Measurements from ENCODE around the gene PGGHG. TPM values are rescaled to one million over a fixed set of nuclear protein-coding genes. Genes with fewer than 3 reads are reported as not detected.
"Not testable (repeated sequence)": the region's sequence is repeated elsewhere in the genome, so short reads cannot be mapped to it uniquely, and the experiment has no call there.

The PGGHG gene
- polyA plus RNA-seq, 3 donors = 21.5 to 27.7 (median 22.2) TPM

DNA sequence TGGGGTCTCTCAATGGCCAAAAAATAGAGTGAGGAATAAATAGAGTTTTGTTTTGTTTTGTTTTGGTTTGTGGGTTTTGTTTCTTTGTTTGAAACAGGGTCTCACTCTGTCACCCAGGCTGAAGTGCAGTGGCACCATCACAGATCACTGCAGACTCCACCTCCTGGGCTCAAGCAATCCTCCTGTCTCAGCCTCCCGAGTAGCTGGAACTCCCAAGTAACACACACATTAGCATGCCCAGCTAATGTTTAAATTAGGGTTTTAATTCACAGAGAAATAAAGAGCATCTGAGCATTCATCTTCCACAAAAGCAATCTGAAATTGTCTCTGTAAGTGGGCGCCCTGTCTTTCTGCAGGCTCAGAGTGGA is 40.9 kb downstream of the PGGHG start:
- no peak for DNase-seq

DNA sequence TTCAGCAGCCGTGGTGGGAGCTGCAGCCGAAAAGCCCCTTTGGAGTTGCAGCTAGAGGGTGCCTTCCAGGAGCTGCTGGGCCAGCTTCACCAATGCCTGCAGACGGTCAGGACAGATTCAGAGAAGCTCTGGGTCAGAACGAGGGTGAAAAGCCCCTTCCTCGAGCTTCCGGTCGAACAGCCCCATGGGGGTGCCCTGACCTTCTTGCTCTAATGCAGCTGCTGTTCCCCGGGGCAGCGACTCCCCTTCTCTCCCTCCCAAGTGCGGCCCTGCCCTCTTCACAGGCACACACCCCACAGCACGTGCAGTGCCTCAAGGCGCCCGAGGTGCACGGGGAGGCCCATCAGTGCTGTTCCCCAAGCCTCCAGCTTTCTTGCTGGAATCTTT is 41.4 kb downstream of the PGGHG start:
- DNase-seq = no peak

DNA sequence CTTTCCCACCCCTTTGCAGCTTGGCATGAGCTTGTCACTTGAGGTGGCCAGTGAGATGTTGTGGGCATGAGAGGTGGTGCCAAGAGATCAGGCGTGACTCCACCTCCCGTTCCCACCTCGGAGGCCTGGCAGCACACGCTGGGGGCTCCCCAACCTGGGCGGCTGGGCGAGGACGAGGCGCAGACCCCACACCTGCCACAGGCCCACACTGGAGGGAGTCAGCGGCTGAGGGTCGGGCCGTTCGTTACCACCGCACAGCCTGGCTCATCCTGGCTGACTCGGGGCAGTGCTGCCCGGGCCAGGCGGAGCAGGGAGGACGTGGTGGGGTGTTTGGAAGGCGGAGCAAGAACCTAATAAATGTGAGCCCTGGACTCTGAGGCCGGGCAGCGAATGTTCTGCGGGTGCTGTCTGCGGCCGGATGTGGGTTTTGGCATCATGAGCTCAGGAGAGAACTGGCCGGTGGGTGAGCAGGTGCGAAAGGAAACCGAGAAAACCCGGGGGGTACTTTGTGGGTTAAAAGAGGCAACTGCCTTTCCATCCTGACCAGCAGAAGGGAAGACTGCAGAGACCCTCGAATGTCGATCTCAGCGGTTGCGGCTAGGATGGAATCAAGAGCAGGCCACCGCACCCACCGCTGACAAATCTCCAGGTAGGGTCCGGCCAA is 41.9 kb downstream of the PGGHG start:
- no peak for DNase-seq

DNA sequence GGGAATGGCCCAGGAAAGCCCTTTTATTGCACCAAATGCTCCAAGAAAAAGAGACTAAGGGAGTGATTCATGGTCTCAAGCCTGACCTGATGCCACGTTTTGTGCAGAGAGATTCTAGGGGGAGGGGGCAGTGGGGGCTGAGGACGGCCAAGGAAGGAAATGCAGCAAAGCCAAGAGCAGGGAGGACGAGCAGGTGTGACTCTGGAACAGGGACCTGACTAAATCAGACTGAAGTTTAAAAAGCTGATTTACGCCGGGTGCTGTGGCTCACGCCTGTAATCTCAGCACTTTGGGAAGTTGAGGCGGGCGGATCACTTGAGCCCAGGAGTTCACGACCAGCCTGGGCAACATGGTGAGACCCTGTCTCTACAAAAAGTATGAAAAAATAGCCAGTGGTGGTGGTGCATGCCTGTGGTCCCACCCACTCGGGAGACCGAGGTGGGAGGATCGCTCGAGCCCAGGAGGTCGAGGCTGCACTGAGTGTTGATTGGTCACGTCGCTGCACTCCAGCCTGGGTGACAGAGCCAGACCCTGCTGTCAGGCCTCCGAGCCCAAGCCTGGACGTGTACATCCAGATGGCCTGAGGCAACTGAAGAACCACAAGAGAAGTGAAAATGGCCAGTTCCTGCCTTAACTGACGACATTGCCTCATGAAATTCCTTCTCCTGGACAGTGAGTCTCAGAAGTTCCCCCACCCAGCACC is 42.6 kb downstream of the PGGHG start:
- DNase-seq = no peak

DNA sequence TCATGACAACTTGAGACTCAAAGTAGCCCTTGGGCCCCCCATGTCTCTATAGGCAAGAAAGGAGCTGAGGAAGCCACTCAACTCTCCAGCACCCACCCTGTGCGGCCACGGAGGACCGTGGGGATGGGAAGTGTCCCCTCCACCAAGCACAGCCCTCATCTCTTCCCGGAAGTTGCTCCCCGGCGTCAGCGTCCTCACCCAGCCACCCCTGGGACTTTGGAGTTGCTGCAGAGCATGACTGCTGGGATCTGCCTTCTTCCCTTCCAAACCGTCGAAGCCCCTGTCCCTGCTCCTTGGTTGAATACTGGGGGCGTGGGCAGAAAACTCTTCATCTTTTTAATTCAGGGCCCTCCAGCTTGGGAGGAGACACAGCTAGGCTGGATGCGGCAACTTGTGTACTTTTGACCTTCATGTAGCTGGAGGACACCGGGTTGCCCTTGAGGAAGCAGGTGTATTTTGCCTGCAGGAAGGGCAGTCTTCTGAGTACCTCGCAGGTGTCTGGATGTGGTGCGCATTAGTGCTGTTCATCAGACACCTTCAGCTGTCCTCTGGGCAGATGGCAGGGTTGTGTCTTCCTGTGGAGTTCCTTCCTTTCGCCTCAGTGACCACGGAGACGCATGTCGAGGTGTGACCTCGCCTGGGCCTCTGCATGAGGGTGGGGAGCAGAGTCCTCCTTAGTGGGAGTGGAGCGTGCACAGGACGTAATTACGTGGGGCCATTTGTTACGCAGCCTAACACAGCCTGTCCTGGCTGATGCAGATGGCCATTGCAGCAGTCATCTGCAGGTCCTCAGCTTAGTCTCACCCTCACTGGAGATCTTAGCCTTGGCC is 43.9 kb downstream of the PGGHG start:
- no peak for DNase-seq

DNA sequence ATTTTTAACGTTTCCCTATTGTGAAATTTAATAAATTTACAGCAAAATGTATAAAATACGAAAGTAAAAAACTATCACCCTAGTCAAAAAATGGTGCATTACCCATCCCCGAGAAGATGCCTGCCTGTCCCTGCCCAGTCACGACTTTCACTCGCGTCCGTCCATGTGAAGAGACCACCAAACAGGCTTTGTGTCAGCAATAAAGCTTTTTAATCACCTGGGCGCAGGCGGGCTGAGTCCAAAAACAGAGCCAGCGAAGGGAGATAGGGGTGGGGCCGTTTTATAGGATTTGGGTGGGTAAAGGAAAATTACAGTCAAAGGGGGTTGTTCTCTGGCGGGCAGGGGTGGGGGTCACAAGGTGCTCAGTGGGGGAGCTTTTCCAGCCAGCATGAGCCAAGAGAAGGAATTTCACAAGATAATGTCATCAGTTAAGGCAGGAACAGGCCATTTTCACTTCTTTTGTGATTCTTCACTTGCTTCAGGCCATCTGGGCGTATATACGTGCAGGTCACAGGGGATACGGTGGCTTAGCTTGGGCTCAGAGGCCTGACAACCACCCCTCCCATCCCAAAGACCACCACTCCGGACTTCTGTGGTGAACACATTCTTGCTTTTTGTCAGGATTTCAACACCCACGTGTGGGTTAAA is 44.8 kb downstream of the PGGHG start:
- not testable (repeated sequence) for DNase-seq

DNA sequence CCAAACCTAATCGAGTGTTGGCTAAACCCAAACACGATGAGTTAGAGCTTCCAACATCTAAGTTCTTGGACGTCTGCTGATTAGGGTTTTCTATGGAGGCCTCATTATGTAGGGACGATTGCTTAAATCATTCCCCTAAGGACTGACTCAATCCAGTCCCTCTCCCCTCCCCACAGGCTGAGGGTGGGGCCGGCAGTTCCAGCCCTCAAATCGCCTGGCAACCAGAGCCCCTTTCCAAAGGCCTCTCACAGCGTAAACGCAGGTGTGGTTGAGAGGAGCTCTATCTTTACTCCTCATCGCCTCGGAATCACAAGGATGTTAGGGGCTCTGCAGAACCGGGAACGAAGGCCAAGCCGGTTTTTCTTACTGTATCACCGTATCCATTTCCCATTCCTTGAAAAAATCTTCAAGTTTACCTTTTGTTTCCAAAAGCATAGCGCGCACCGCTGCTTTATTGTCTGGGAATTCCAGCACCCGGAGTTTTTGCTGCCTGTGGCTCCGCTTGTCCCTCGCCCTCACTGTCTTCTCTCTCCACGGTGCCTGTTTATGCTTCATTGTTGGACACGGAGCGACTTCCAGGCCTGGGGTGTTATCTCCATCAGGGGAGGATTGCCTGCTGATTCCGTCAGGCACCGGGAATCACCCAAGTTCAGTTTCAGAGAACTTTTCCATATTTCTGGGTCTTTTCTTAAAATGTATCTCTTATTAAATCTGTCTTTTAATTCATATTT is 45.5 kb downstream of the PGGHG start:
- no peak for DNase-seq

DNA sequence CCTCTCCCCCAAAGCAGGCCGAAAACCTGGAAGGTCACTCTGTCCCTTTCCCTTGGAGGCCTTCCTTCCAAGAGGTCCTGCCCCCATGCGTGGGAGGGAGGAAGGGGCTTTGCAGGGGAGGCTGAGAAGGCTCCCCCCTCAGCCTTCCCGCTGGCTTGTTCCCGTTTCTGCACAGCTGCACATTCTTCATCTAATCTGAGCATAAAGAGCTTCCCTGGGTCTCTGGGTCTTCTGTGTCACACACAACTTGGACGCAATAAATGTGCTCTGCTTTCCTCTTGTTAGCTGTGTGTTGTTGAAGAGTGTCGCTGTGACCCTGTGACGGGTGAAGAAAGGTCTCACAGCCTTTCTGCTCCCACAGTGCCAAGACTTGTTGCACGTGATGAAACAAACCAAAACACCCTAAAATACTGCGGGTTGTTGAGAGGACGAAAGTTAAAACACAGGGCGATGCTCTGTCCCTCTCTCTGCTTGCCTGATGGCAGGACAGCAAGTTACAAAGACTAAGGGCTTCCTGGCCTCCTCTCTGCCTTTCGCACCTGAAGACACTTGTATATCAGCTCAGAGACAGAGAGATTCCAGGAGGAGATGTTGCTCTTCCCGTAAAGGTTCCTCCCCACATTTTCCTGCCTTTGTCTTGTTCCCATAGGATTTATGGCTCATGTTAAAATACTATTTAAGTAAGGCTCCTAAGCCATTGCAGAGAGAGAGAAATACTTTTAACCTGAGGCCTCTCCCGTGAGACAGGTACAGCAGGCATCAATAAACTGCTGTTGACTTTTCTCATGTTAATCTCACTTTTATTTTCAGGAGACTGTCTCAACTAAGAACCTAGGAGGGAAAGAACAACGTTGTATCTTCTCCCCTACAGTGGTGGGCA is 47.1 kb downstream of the PGGHG start:
- peak; percentile 76 for DNase-seq

DNA sequence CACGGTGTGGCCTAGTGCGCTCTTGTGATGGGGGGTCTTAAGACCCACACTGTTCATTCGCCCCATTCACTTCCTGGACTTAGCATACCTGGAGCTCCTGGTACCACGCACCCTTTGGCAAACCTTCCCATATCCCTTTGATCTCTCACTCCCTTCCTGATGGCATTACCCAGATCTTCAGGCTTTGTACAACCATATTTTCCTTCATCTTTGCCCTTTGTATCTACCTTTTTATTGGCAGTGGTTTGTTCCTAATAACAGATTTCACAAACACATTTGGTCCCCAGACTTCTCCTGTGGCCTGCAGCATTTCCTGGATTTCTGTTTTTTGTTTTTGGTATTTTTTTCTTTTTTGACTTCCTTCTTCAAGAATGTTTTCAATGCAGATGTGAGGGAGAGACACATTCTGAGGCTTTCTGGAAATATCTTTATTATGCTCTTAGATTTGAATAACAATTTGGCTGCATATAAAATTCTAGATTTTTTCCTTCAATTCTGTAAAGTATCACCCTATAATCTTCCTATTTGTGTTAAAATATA is 47.8 kb downstream of the PGGHG start:
- DNase-seq = no peak

DNA sequence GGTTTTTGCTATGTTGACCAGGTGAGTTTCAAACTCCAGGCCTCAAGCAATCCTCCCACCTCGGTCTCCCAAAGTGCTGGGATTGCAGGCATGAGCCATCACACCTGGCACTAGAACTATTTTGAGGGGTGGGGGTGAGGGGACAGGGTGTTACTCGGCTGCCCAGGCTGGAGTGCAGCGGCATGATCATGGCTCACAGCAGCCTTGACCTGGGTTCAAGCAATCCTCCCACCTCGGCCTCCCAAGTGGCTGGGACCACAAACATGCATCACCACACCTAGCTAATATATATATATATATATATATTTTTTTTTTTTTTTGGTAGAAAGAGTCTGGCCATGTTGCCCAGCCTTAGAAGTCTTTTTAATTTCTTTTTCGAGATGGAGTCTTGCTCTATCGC is 48.8 kb downstream of the PGGHG start:
- DNase-seq = no peak

DNA sequence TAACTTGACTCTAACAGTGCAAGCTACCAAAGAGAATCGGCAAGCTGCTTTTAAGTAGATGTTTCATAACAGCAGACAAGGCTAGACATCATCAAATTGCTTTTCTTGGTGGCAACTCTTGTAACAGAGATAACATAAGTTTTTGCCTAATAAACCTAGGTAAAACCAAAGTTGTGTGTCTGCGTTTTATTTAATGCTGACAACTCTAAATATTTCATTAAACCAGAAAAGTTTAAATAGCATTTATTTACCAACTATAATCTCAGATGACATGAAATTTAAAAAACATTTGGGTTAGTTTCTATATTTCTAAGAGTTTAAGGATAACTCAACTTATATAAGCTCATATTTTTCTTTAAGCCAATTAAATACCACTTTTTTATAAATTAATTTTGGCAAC is 51.0 kb downstream of the PGGHG start:
- no peak for DNase-seq

DNA sequence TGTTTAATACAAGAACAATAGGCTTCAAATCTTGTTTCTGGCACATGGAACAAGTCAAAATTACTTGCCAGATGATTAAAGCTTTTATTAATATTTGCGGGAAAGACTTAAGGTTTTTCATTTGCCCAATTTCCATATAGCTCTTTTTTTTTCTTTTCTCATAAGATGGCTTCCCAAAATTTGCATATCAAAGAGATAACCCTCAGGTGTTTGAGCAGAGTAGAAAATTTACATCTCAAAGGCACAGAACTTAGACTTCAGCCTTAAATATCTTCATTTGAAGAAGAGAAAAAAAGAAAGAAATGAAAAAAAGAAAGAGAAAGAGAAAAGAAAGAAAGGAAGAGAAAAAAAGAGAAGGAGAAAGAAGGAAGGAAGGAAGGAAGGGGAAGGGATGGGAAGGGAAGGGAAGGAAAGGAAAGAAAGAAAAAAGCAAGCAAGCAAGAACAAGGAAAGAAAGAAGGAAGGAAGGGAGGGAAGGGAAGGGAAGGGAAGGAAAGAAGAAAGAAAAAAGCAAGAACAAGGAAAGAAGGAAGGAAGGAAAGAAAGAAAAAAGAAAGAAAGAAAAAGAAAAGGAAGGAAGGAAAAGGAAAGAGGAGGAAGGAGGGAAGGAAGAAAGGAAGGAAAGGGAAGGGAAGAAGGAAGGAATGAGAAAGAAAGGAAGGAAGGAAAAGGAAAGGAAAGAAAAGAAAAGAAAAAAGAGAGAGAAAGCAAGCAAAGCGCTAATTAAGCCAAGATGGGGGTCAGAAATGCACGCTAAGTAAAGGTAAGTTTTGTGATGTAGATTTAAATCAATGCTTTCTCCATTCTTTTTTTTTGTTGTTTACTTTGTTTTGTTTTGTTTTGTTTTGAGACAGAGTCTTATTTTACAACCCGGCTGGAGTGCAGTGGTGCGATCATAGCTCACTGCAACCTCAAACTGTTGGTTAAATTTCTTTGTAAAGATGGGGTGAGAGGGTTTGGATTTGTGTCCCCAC is 51.9 kb downstream of the PGGHG start:
- no peak for DNase-seq

DNA sequence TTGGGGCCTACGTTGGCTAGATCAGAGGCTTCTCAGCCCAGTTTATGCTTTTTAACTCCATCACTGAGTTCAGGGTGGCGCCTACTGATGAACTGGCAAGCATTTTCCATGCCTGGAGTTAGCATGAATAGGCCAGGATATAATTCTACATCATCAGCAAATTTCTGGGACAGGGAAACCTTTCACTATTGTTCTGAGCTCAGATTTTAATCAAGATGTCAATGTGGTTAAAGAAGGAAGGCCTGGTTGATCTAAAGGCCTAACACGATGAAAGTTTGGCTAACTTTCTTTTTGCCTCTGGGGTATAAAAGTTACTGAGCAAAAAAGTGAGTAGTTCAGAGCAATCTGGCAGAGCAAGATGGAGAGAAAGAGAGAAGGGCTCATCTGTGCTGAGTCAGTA is 53.4 kb downstream of the PGGHG start:
- DNase-seq = no peak

DNA sequence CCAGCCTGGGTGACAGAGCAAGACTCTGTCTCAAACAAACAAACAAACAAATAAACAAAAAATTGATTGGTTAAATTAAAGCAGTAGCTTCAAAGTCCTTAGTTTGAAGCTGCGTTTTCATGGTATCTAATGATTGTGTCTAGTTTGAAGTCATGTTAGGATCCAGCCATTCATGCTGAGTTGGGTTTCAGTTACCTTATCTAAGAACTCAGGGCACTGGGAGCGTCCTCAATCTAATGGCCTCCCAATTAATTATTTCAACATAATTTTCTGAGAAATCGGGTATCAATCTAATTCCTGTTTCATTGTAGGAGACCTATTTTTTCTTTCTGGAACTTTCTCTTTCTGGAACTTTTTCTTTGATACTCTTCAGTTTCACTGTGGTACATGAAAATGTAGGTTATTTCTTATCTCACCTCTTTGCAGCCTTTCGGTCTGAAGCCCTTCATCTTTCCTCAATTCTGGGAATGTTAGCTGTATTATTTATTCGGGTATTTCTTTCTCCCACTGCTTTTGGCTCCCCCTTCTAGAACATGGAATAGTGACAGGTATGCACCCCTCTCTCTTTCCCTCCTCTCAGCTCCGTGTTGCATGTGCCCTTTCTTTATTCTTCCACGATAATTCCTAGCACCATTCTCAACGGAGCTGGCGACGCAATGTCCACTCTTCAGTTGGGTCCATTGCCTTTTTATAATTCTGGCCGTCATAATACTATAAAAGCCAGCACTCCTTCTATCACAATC is 56.1 kb downstream of the PGGHG start:
- DNase-seq = no peak

Measured in renal pelvis (tissue), 4 donors.